Neural progenitor cell (in vitro differentiated cells): Measurements from ENCODE around the gene RNF115. TPM values are rescaled to one million over a fixed set of nuclear protein-coding genes. Genes with fewer than 3 reads are reported as not detected.
A peak's percentile ranks its signal among the peaks of the same experiment; 100 is the strongest.

ENCODE experiments used
- DNase-seq: peaks from one replicate; pipeline ENCODE4 v3.0.0-alpha.2; 2016; ENCODE audit warnings: low spot score
- H2AFZ ChIP-seq: fragments of 200-600 bp; sonication (generic); replicated peaks from 2 replicates; pipeline ENCODE4 v1.6.1; 2016; ENCODE audit warnings: antibody characterized with exemption
- H3F3A ChIP-seq: fragments of 200-600 bp; sonication (generic); 2 replicates; pipeline ENCODE4 v1.6.1; 2016; ENCODE audit warnings: antibody characterized with exemption, low read depth
- H3K27ac ChIP-seq: fragments of 200-600 bp; sonication (generic); 2 replicates; pipeline ENCODE4 v1.5.1; 2016; ENCODE audit warnings: mild to moderate bottlenecking
- H3K27me3 ChIP-seq: fragments of 200-600 bp; sonication (generic); 2 replicates; pipeline ENCODE4 v1.6.1; 2016; ENCODE audit warnings: mild to moderate bottlenecking, moderate library complexity
- H3K36me3 ChIP-seq: fragments of 200-600 bp; sonication (generic); 2 replicates; pipeline ENCODE4 v1.5.1; 2016
- H3K4me1 ChIP-seq: fragments of 200-600 bp; sonication (generic); 2 replicates; pipeline ENCODE4 v1.6.1; 2016; ENCODE audit warnings: mixed run types
- H3K4me2 ChIP-seq: fragments of 200-600 bp; sonication (generic); 2 replicates; pipeline ENCODE4 v1.6.1; 2016
- H3K4me3 ChIP-seq: fragments of 200-600 bp; sonication (generic); 2 replicates; pipeline ENCODE4 v1.5.1; 2016
- H3K79me2 ChIP-seq: fragments of 200-600 bp; sonication (generic); 2 replicates; pipeline ENCODE4 v1.6.1; 2016; ENCODE audit warnings: low read depth
- H3K9ac ChIP-seq: fragments of 200-600 bp; sonication (generic); 2 replicates; pipeline ENCODE4 v1.6.1; 2016
- H3K9me3 ChIP-seq: fragments of 200-600 bp; sonication (generic); 2 replicates; pipeline ENCODE4 v1.5.1; 2016; ENCODE audit warnings: low read depth
- H4K20me1 ChIP-seq: fragments of 200-600 bp; sonication (generic); 2 replicates; pipeline ENCODE4 v1.6.1; 2016; ENCODE audit warnings: low read depth
- H3K27ac Mint-ChIP-seq: 3 replicates; pipeline ENCODE4 v1.8.0; 2021; ENCODE audit warnings: mixed read lengths
- H3K27me3 Mint-ChIP-seq: 2 replicates; pipeline ENCODE4 v1.8.0; 2022; ENCODE audit warnings: low read depth, mild to moderate bottlenecking, inconsistent platforms, moderate library complexity, mixed read lengths; ENCODE audit not compliant: insufficient read depth
- H3K36me3 Mint-ChIP-seq: 3 replicates; pipeline ENCODE4 v1.8.0; 2021; ENCODE audit warnings: mixed read lengths
- H3K4me1 Mint-ChIP-seq: 3 replicates; pipeline ENCODE4 v1.8.0; 2021; ENCODE audit warnings: mixed read lengths
- H3K4me3 Mint-ChIP-seq: 3 replicates; pipeline ENCODE4 v1.8.0; 2021; ENCODE audit warnings: mild to moderate bottlenecking, moderate library complexity, mixed read lengths
- H3K9me3 Mint-ChIP-seq: 3 replicates; pipeline ENCODE4 v1.8.0; 2020; ENCODE audit warnings: mixed read lengths
- CTCF ChIP-seq: fragments of 200-600 bp; sonication (generic); IDR thresholded peaks from 2 replicates; pipeline ENCODE4 v1.5.1; 2017; ENCODE audit warnings: antibody characterized with exemption, mild to moderate bottlenecking
- EZH2 ChIP-seq: fragments of 200-600 bp; sonication (generic); IDR thresholded peaks from 2 replicates; pipeline ENCODE4 v1.6.1; 2017; ENCODE audit warnings: antibody characterized with exemption, mild to moderate bottlenecking, moderate library complexity
- EZH2phosphoT487 ChIP-seq: fragments of 200-600 bp; sonication (generic); IDR thresholded peaks from 2 replicates; pipeline ENCODE4 v1.6.1; 2017; ENCODE audit warnings: antibody characterized with exemption
- total RNA-seq: library from RNA; depleted of rRNA; stranded (reverse); fragments of >200 nt; gene quantifications from 2 replicates; pipeline ENCODE4 v1.2.3, GENCODE V29; 2015; ENCODE audit warnings: low replicate concordance

Gene RNF115
- 9.7 and 12.9 TPM in 2 replicates for total RNA-seq

- H3K4me1 Mint-ChIP-seq, result peaks cover 15% of the 10 kb centered on the region
- H3K9me3 ChIP-seq, result no peaks in the 10 kb centered on the region
- H3K4me1 ChIP-seq, result peaks cover 9% of the 10 kb centered on the region
- H3K79me2 ChIP-seq, result peaks cover 41% of the 10 kb centered on the region
- peak within 1 kb of the TSS; percentile 80 for H3K9ac ChIP-seq
- H3K36me3 Mint-ChIP-seq, result peaks cover 21% of the 10 kb centered on the region
- H3F3A ChIP-seq, result peaks cover 13% of the 10 kb centered on the region
- peak within 1 kb of the TSS; percentile 98 for H3K4me3 Mint-ChIP-seq
- H2AFZ ChIP-seq, result peak within 1 kb of the TSS; percentile 68
- H3K9me3 Mint-ChIP-seq, result no peaks in the 10 kb centered on the region
- peak within 1 kb of the TSS; percentile 83 for H3K27ac ChIP-seq
- H4K20me1 ChIP-seq, result no peaks in the 10 kb centered on the region
- H3K27me3 Mint-ChIP-seq, result peaks cover 2% of the 10 kb centered on the region
- peak within 1 kb of the TSS; percentile 87 for H3K4me2 ChIP-seq
- peak within 1 kb of the TSS; percentile 68 for H3K4me3 ChIP-seq
- no peak for TF ChIP-seq EZH2phosphoT487
- no peak for TF ChIP-seq EZH2
- TF ChIP-seq CTCF, result no peak
- H3K27ac Mint-ChIP-seq, result peak within 1 kb of the TSS; percentile 98
- peak; percentile 97 for DNase-seq
- H3K27me3 ChIP-seq, result no peaks in the 10 kb centered on the region
- peaks cover 18% of the 10 kb centered on the region for H3K36me3 ChIP-seq
These were observed at the start of gene RNF115, which contains the start of gene POLR3C for GRCh38 chr1:145823565-145824498. Gene RNF115, minus strand, starts transcription at chr1:145824095. Its CDS starts 222 bp downstream, at chr1:145823873. Gene POLR3C, plus strand, starts transcription at chr1:145824200. Its CDS starts 1,577 bp downstream, at chr1:145825777.

GRCh38 chr1:145871994-145872924 is 48.4 kb upstream of the RNF115 start:
- Histone ChIP-seq H3K4me2 (peak overlapping the region; percentile 70), H3K27me3 (peaks cover 7% of the 10 kb centered on the region), H4K20me1 (no peaks in the 10 kb centered on the region), H3F3A (no peaks in the 10 kb centered on the region), H3K36me3 (no peaks in the 10 kb centered on the region), H3K79me2 (no peaks in the 10 kb centered on the region), H3K4me1 (peaks cover 5% of the 10 kb centered on the region), H2AFZ (peak overlapping the region; percentile 96), H3K27ac (no peak overlapping the region), H3K9ac (no peak overlapping the region), H3K4me3 (peak overlapping the region; percentile 34), H3K9me3 (no peaks in the 10 kb centered on the region)
- peaks cover 23% of the 10 kb centered on the region for H3K27me3 Mint-ChIP-seq
- peaks cover 17% of the 10 kb centered on the region for H3K4me1 Mint-ChIP-seq
- peak; percentile 48 for DNase-seq
- H3K27ac Mint-ChIP-seq, result peak overlapping the region; percentile 21
- H3K4me3 Mint-ChIP-seq, result peak overlapping the region; percentile 69
- no peaks in the 10 kb centered on the region for H3K9me3 Mint-ChIP-seq
- TF ChIP-seq EZH2 (no peak), EZH2phosphoT487 (no peak), CTCF (no peak)
- H3K36me3 Mint-ChIP-seq, result no peaks in the 10 kb centered on the region

- Histone ChIP-seq H3K36me3 (no peaks in the 10 kb centered on the region), H3K4me1 (peaks cover 5% of the 10 kb centered on the region), H4K20me1 (no peaks in the 10 kb centered on the region), H3K27me3 (peaks cover 6% of the 10 kb centered on the region), H3K79me2 (no peaks in the 10 kb centered on the region), H2AFZ (no peak overlapping the region), H3F3A (no peaks in the 10 kb centered on the region), H3K4me3 (no peak overlapping the region), H3K9me3 (no peaks in the 10 kb centered on the region), H3K9ac (no peak overlapping the region), H3K4me2 (no peak overlapping the region), H3K27ac (no peak overlapping the region)
- no peak overlapping the region for H3K27ac Mint-ChIP-seq
- no peaks in the 10 kb centered on the region for H3K36me3 Mint-ChIP-seq
- H3K9me3 Mint-ChIP-seq, result no peaks in the 10 kb centered on the region
- no peak overlapping the region for H3K4me3 Mint-ChIP-seq
- H3K4me1 Mint-ChIP-seq, result peaks cover 17% of the 10 kb centered on the region
- TF ChIP-seq CTCF (no peak), EZH2 (no peak), EZH2phosphoT487 (no peak)
- no peak for DNase-seq
- peaks cover 27% of the 10 kb centered on the region for H3K27me3 Mint-ChIP-seq
These were observed 44.3 kb upstream of the RNF115 start for GRCh38 chr1:145868232-145868631.
